SJSA1 (cell line): ENCODE measurements around the gene MTA1. TPM values are rescaled to one million over a fixed set of nuclear protein-coding genes. Genes with fewer than 3 reads are reported as not detected.

Source experiments
- DNase-seq, 2 experiments: peaks; one replicate each; pipeline ENCODE4 v3.0.0-alpha.2; 2015 to 2020; ENCODE audit warnings: low spot score in 2 of 2, low read depth in 1 of 2
- H3K27ac ChIP-seq: fragments of 250-450 bp; sonication (Bioruptor Pico); 2 replicates; pipeline ENCODE4 v1.5.1; 2020; ENCODE audit warnings: mild to moderate bottlenecking, moderate library complexity
- H3K27me3 ChIP-seq: fragments of 250-450 bp; sonication (Bioruptor Pico); replicated peaks from 2 replicates; pipeline ENCODE4 v1.5.1; 2020; ENCODE audit warnings: mild to moderate bottlenecking, moderate library complexity
- H3K36me3 ChIP-seq: fragments of 250-450 bp; sonication (Bioruptor Pico); 2 replicates; pipeline ENCODE4 v1.5.1; 2020; ENCODE audit warnings: mild to moderate bottlenecking
- H3K4me1 ChIP-seq: fragments of 250-450 bp; sonication (Bioruptor Pico); replicated peaks from 2 replicates; pipeline ENCODE4 v1.6.1; 2021; ENCODE audit warnings: mild to moderate bottlenecking
- H3K4me3 ChIP-seq: fragments of 250-450 bp; sonication (Bioruptor Pico); 2 replicates; pipeline ENCODE4 v1.5.1; 2020; ENCODE audit warnings: mild to moderate bottlenecking
- H3K9me3 ChIP-seq: fragments of 250-450 bp; sonication (Bioruptor Pico); replicated peaks from 2 replicates; pipeline ENCODE4 v1.5.1; 2020; ENCODE audit warnings: mild to moderate bottlenecking
- total RNA-seq: library from RNA; depleted of rRNA; stranded (reverse); fragments of >200 nt; shearing (Covaris generic); gene quantifications from 2 replicates; pipeline ENCODE4 v1.2.3, GENCODE V29; 2014

The MTA1 gene
- total RNA-seq, 1 experiment from 2014 or later, result 29.0 TPM

DNA sequence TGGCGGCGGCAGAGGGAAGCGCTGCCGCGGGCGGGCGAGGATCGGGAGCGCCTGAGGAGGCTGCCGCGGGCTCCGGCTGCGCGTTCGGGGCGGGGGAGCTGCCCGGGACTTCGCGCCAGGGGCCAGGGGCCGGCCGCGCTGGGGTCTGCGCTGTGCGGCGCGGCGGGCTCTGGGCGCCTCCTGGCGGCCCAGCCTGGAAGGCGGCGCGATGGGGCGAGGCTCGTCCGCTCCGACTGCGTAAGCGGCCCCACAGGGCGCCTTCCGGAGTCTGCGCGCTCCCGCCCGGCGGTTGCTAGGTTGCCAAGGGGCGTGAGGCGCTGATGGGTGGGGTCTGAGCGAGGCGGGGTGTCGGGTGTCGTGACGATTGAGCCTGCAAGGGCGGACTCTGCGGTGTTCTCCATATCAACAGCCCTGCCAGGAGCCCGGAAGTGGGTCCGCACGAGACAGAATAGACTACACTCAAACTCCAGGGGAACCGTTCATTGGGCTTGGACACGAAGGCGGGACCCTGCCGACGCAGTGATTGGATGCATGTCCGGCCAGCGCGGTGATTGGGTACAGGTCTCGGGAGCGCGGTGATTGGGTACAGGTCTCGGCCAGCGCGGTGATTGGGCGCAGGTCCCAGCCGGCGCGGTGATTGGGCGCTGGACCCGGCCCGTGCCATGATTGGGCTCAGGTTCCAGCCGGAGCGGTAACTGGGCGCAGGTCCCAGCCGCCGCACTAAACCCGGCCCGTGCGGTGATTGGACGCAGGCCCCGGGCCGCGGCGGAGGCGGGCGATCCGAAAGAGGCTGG lies 71.1 kb downstream of the MTA1 start, which contains the start of gene TEDC1:
Gene TEDC1 (plus strand): TSS at position 675 of the 794 bp plus-strand sequence. CDS start 130 bp downstream, outside the sequence.
- H3K27ac ChIP-seq, result peak within 1 kb of the TSS; percentile 91
- peaks cover 25% of the 10 kb centered on the region for H3K4me1 ChIP-seq
- peak; percentile 98 to 99 for DNase-seq
- peak within 1 kb of the TSS; percentile 92 for H3K4me3 ChIP-seq
- peaks cover 13% of the 10 kb centered on the region for H3K36me3 ChIP-seq
- H3K9me3 ChIP-seq, result no peaks in the 10 kb centered on the region
- peaks cover 23% of the 10 kb centered on the region for H3K27me3 ChIP-seq

GRCh38 chr14:105491366-105491973 lies 71.8 kb downstream of the MTA1 start:
- peak in 1 of 2 experiments; percentile 84 for DNase-seq
- Histone ChIP-seq H3K27ac (peak overlapping the region; percentile 91), H3K4me1 (peaks cover 25% of the 10 kb centered on the region), H3K9me3 (no peaks in the 10 kb centered on the region), H3K36me3 (peaks cover 13% of the 10 kb centered on the region), H3K27me3 (peaks cover 16% of the 10 kb centered on the region), H3K4me3 (peak overlapping the region; percentile 92)

GRCh38 chr14:105492031-105492970 lies 72.7 kb downstream of the MTA1 start:
- H3K27ac ChIP-seq, result no peak overlapping the region
- H3K4me3 ChIP-seq, result peak overlapping the region; percentile 92

GRCh38 chr14:105492971-105493871 lies 73.6 kb downstream of the MTA1 start:
- H3K4me1 ChIP-seq, result peaks cover 16% of the 10 kb centered on the region
- no peak overlapping the region for H3K4me3 ChIP-seq
- no peak for DNase-seq
- peaks cover 13% of the 10 kb centered on the region for H3K36me3 ChIP-seq
- no peaks in the 10 kb centered on the region for H3K27me3 ChIP-seq
- H3K27ac ChIP-seq, result no peak overlapping the region
- no peaks in the 10 kb centered on the region for H3K9me3 ChIP-seq

More at GRCh38 chr14:105492031-105492970, 72.7 kb downstream of the MTA1 start:
- peaks cover 20% of the 10 kb centered on the region for H3K4me1 ChIP-seq
- peaks cover 13% of the 10 kb centered on the region for H3K36me3 ChIP-seq
- H3K9me3 ChIP-seq, result no peaks in the 10 kb centered on the region
- no peak for DNase-seq
- peaks cover 8% of the 10 kb centered on the region for H3K27me3 ChIP-seq

DNA sequence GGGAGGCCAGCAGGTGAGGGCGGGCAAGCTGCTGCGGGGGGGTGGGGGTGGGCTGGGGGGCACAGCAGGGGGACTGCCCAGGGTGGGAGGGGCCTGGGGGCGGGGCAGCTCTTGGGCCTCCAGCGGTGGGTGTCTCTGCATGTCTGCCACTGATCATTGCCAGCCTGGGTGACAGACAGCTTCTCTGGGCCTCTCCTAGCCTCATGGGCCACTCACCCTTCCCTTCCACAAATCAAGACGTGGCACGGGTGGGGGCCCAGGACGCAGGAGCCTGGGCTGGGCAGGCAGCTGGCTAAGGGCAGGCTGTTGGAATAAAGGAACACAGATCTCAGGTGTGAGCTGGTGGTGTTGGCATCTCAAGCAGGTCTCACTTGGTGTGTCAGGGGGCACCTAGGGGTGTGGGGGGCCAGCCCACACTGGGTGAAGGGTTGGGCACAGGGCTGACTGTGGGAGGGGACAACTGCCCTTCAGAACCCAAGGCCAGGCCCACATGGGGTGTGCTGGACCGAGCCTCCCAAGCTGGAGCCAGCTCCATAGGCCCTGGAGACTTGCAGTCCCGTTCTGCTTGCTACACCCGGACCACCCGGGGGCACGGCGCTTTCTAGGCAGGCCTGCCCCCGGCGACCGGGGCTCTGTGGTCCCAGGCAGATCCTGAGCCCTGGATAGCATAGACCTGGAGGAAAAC lies 74.4 kb downstream of the MTA1 start:
- Histone ChIP-seq H3K9me3 (no peaks in the 10 kb centered on the region), H3K4me3 (no peak overlapping the region), H3K27me3 (no peaks in the 10 kb centered on the region), H3K4me1 (peaks cover 16% of the 10 kb centered on the region), H3K27ac (no peak overlapping the region), H3K36me3 (peaks cover 13% of the 10 kb centered on the region)
- no peak for DNase-seq

DNA sequence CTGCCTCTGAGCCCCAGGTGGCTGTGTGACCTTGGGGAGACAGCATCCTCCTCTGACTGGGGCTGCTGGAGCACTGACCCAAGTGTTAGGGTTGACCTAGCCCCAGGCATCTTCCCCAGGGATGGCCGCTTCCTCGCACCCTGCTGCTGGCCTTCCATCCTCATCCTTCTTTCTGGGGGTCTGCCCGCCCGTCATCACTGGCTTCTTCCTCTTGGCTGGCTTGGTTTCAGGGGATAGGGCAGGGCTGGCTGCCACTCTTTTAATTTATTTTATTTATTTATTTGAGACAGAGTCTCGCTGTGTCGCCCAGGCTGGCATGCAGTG lies 74.9 kb downstream of the MTA1 start:
- H3K27me3 ChIP-seq, result no peaks in the 10 kb centered on the region
- H3K36me3 ChIP-seq, result peaks cover 13% of the 10 kb centered on the region
- DNase-seq, result no peak
- H3K4me3 ChIP-seq, result no peak overlapping the region
- H3K27ac ChIP-seq, result no peak overlapping the region
- peaks cover 13% of the 10 kb centered on the region for H3K4me1 ChIP-seq
- H3K9me3 ChIP-seq, result no peaks in the 10 kb centered on the region

- peaks cover 7% of the 10 kb centered on the region for H3K4me1 ChIP-seq
- peaks cover 13% of the 10 kb centered on the region for H3K36me3 ChIP-seq
- H3K27ac ChIP-seq, result no peak overlapping the region
- no peak for DNase-seq
- H3K4me3 ChIP-seq, result no peak overlapping the region
- no peaks in the 10 kb centered on the region for H3K27me3 ChIP-seq
- no peaks in the 10 kb centered on the region for H3K9me3 ChIP-seq
Measured at GRCh38 chr14:105495101-105495989, 75.7 kb downstream of the MTA1 start.

DNA sequence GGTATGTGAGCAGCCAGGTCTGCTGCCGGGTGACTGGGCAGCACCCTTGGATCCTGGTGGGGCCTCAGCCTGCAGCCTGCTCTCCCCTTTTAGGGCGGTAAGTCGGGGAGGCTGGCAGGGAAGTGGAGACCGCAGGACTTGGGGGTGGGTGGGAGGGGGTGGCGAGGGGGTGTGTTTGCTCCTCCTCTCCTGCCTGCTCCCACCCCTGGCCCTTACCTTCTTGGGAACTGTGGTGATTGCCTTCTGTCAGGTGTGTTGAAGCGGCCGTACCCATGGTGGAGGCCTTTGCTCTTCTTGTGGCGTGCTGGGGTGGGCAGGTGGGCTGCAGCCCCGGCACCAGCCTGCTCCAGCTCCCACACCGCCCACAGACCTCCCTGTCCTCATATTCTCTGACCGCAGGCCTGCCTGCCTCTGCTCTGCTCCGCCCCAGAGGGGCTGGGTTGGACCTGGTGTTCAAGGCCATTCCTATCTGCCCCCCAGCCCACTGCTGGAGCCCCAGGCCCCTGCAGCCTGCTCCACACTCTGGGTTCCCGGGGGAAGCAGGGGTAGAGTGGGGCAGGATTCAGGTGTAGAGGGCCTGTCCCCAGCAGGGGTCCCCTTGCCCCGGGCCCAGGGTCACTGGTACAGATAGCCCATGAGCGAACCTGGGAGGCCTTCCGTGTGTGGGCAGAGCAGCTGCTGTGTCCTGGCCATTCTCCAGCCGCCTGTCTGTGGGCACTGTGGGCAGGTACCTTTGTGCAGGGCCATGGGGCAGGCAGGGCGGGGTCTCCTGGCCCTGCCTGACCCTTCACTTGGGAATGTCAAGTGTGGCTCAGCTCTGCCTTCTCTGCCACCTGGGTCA lies 76.6 kb downstream of the MTA1 start:
- Histone ChIP-seq H3K4me1 (peaks cover 6% of the 10 kb centered on the region), H3K9me3 (no peaks in the 10 kb centered on the region), H3K4me3 (no peak overlapping the region), H3K27me3 (no peaks in the 10 kb centered on the region), H3K27ac (no peak overlapping the region), H3K36me3 (peaks cover 12% of the 10 kb centered on the region)
- no peak for DNase-seq

DNA sequence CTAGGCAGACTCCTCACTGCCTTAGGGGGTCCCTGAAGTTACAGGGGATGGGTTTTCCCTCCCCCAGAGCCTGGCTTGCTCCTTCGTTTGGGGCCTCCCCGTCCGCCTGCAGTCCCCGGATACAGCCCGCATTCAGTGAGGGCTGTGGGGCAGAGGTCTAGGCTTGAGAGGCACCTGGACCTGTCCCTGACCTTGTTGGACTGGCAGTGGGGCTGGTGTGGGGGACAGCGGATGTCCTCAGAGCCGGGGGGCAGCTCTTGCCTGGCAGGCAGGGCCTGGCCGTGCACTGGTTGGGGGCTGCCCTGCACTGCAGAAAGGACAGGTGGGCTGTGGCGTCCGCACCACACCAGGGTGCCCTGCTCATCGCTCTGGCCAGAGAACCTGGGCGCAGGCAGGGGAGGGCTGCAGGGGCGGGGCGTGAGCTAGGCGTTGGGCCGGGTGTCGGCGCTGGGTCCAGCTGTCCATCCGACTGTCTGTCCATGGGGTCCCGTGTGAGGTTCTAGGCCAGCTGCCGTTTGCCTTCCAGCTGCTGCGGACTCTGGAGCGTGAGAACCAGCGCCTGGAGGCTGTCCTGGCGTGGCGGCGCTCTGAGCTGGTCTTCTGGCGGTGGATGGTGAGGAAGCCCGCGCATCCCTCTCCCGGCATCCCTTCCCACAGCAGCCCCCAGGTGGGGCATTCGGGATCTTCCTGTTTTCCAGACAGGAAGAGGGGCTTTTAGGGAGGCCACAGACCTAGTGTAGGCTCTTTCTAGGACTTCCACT lies 77.4 kb downstream of the MTA1 start:
- Histone ChIP-seq H3K9me3 (no peaks in the 10 kb centered on the region), H3K27me3 (no peaks in the 10 kb centered on the region), H3K36me3 (peaks cover 6% of the 10 kb centered on the region), H3K4me3 (no peak overlapping the region), H3K27ac (no peak overlapping the region), H3K4me1 (peaks cover 2% of the 10 kb centered on the region)
- no peak for DNase-seq

GRCh38 chr14:105497671-105498429 lies 78.2 kb downstream of the MTA1 start:
- Histone ChIP-seq H3K36me3 (no peaks in the 10 kb centered on the region; the same call in 1 of the 2 replicates), H3K27me3 (no peaks in the 10 kb centered on the region), H3K27ac (no peak overlapping the region), H3K4me1 (no peaks in the 10 kb centered on the region), H3K4me3 (no peak overlapping the region), H3K9me3 (no peaks in the 10 kb centered on the region)
- DNase-seq, result no peak
